ENCODE measurements around the gene R3HDML.
A peak's percentile ranks its signal among the peaks of the same experiment; 100 is the strongest.

Gene R3HDML

DNA sequence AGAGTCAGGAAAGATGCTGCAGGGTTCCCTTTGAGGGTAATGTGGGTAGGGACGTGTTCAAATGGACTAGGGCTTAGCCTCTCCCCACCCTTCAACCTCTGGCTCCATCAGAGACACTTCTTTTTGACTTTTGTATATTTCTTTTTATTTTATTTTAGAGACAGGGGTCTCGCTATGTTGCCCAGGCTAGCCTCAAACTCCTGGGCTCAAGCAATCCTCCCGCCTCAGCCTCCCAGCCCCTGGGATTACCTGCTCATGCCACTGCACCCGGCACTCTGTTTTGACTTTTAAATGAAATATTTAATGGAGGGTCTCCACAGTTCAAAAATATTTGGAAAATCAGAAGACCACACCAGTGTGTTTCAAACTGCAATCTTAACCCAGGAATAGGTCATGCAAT lies 27.2 kb downstream of the R3HDML start:
- DNase-seq (ENCODE audit: low spot score), result no peak

- DNase-seq (ENCODE audit: low spot score), result no peak
These were observed 27.9 kb downstream of the R3HDML start for GRCh38 chr20:44364780-44365179.

DNA sequence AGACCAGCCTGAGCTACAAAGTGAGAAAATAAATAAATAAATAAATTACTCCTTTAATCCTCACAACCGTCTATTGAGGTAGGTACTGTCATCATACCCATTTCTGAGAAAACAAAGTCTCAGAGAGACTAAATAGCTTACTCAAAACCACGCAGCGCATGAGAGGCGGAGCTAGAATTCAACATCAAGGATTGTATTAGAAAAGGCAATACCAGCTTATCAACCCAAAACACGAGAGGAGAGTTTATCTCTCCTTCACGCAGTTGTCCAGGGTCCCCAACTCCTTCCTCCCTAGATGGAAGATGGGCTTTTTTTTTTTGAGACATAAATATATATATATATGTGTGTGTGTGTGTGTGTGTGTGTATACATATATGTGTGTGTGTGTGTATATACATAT lies 30.9 kb downstream of the R3HDML start:
- no peak for DNase-seq (ENCODE audit: low spot score)

GRCh38 chr20:44370639-44371218 lies 33.9 kb downstream of the R3HDML start:
- no peak for DNase-seq (ENCODE audit: low spot score)

- no peak for DNase-seq (ENCODE audit: low spot score)
These were observed 45.8 kb downstream of the R3HDML start for GRCh38 chr20:44382641-44383040.

GRCh38 chr20:44384423-44385027 lies 47.7 kb downstream of the R3HDML start:
- peak; percentile 84 for DNase-seq (ENCODE audit: low spot score)

DNA sequence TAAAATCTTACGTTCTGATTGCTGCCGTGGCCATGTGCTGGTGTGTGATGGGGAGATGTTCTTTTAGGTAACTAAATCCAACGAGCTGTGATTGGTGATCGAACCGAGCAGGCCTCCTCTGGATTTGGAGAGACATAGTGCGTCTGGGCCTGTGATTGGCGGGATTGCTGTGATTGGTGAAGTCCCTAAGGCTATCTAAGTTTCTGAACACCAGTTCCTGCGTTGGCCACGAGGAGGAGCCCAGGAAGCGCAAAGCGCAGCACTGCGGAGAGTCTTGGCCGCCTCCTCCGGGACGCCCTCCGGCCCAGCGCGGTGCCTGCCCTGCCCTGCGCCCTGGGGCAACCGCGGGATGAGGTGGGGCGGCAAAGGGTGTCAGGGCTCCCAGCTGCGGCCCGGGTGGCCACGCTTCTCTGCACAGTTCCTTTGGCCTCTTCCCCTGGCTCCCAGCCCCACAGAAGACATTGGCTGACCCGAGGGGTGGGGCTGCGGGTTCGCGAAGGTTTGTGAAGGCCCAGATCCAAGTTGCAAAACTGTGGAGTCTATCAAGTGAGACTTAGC lies 51.7 kb downstream of the R3HDML start:
- DNase-seq (ENCODE audit: low spot score), result peak; percentile 44

DNA sequence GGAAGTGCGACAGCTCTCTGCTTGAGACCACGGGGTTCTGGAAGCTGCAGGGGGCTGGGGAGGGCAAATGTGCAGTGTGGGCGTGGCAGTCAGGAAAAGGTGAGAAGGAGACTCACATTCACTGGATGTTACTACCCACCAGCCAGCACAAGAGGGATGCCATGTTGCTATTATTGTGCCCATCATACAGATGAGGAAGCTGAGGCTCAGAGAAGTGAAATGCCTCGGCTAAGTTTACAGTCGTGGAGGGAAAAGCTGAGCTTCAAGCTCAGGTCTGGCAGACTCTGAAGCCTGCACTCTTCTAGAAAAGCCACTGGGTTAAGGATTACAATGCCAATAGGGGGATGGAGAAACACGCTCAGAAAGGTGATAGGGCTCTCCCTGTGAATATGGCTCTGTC lies 53.0 kb downstream of the R3HDML start:
- DNase-seq (ENCODE audit: low spot score), result no peak

DNA sequence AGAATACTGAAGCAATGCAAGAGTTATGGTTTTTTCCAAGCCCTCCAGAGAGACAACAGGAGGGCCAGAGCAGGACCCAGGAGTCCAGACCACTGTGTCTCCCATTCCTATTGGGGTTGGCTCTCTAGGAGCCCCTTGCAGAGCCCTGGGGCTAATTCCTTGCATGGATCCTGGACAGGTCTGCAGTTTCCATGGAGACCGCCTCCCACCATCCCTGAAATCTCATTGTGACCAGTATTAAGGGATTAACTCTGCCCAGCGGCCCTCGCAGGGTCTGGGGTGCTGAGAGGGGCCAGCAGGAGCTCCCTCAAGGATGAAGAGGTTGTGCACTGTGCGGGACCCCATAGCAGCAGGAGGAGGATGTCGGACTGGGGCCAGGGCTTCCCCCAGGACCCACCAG lies 53.4 kb downstream of the R3HDML start:
- no peak for DNase-seq (ENCODE audit: low spot score)

GRCh38 chr20:44392088-44392775 lies 55.4 kb downstream of the R3HDML start:
- no peak for DNase-seq (ENCODE audit: low spot score)

DNA sequence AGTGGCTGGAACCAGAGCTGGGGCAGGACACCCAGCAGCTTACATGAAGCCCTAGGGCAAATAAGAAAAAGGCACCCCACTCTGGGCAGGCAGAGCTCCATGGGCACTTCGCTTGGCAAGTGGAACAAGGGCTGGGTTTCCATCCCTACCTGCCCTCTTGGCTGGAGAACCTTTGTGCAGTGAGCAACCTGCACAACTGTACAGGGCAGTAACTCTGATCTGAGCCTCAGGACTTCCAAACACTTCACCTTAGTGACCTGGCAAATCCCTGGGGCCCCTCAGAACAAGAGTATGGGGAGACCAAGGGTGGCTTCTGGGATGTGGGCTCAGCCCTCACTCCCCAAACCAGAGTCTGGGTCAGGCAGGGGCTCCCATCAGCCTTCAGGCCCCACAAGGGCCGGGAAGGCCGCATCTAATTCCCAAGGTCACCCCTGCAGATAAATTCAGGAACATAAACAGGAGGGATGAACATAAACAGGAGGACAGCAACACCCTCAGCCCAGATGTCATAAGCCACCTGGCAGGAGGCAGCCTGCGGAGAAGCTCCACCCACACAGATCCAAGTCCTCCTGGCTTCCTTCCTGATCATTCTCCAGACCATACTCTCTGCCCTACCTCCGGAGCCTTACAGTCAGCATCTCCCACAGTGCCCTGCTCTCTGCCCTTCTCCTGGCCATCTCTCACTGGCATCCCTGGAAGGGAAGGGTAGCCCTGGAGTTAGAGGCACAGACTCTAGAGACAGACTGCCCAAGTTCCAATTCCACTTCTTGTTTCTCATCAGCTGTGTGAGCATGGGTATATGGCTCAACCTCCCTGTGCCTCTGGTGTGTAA lies 56.1 kb downstream of the R3HDML start:
- no peak for DNase-seq (ENCODE audit: low spot score)

- no peak for DNase-seq (ENCODE audit: low spot score)
These were observed 57.0 kb downstream of the R3HDML start for GRCh38 chr20:44393608-44394451.

GRCh38 chr20:44394452-44394701 lies 57.5 kb downstream of the R3HDML start:
- no peak for DNase-seq (ENCODE audit: low spot score)

- DNase-seq (ENCODE audit: low spot score), result no peak
These were observed 58.0 kb downstream of the R3HDML start for GRCh38 chr20:44394702-44395460.

DNA sequence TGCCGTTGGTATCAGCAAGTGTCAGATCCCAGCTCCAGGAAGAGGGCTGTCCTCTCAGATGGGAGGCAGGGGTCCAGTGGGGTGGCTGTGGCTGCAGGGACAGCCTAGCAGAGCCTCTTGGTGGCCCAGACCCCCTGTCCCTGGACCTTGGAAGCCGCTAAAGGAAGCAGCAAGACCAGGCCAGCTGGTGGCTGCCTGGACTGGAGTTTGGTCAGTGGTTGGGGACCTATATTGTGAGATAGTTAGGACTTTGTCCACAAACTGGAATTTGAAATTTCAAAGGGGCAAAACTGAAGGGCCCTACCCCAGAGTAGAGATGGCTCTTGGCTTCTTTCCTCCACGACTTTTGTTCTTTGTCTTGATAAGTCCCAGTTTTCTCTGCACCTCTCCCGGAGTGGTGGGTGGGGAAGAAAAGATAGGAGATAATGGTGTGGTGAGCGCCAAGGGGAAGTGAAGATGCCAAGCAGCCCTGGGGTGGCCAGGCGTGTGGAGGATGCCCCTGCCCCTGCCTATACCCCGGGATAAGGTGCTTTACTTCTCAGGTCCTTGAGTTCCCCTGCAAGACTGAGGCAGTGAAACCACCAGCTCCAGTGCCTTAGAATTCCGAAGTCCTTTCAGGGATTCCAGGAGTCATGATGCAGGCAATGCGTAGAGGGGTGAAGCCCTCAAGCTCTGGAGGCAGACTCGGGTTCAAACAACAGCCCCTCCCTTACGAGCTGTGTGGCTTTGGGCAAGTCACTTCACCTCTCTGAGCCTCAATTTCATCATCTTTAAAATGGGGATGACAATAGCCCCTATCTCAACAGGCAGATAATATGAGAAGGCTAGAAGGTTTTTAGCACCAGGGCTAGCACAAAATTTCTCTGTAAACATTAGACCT lies 58.9 kb downstream of the R3HDML start:
- DNase-seq (ENCODE audit: low spot score), result no peak

DNA sequence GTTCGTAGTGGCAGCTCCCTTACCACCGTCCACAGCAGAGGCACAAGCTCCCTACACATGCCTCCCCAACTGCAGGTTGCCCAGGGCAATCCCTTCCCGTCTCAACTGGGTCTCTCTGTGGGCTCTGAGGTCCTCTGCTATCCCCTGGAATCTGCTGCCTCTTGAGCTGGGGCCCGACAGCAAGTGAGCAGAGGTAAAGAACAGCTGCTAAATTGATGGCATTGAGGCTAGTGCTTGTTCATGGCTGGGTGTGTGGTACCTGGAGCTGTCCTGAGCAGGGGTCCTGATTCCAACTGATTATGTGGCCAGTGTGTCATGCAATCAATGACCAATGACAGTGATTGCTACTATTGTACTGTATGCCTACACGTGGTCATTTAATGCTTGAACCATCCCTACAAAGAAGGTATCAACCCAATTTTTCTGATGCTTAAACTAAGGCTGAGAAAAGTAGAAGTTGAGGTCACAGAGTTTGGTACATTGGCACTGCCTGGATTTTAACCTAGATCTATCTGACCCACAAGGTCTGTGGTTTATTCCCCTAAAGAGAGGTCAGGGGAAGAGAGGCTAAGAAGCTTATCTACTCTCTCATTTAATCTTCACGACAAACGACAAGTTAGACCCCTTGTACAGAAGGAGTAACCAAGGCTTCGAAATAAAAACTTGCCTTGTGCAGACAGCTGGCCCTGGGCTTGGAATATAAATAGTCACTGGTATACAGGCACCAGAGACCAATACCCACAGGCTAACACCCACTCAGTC lies 59.7 kb downstream of the R3HDML start:
- no peak for DNase-seq (ENCODE audit: low spot score)

- no peak for DNase-seq (ENCODE audit: low spot score)
These were observed 61.5 kb downstream of the R3HDML start for GRCh38 chr20:44398335-44398734.

GRCh38 chr20:44399446-44399845 lies 62.6 kb downstream of the R3HDML start:
- no peak for DNase-seq (ENCODE audit: low spot score)

- no peak for DNase-seq (ENCODE audit: low spot score)
These were observed 63.8 kb downstream of the R3HDML start for GRCh38 chr20:44400671-44400969.
